ENCODE results near the gene TNFRSF8. TPM values are rescaled to one million over a fixed set of nuclear protein-coding genes. Genes with fewer than 3 reads are reported as not detected.

The TNFRSF8 gene
- total and polyA plus RNA-seq, 9 of the 15 experiments (the other 6 are each of a cell fraction or from before 2014, with no cell fraction given): 3.5 to 38.4 (median 17.1) TPM

DNA sequence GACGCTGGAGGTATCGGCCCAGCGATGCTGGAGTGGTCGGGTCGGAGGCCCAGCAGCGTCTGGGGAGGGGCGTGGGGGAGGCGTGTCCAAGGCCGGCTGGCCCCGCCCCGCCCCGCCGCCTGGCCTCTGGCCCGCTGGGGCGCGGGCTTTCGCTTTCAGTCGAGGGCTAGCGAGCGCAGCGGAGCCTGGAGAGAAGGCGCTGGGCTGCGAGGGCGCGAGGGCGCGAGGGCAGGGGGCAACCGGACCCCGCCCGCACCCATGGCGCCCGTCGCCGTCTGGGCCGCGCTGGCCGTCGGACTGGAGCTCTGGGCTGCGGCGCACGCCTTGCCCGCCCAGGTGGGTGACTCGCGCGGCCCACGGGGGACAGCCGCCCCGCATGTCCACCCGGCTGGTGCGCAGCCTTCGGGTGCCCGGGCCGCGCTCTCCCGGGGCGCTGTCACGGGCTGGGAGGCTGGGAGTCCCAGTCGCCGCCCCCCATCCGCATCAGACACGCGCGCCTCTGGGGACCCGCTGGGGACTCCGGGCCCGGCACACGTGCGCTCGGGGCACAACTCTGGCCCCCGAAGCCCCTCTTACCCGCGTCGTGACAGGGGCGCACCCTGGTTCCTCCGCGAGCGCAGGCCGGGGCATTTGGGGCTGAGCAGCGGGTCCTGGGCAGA is 103.9 kb downstream of the TNFRSF8 start, which contains the start of gene TNFRSF1B (continued):
- TF ChIP-seq ZNF140 (CRISPR knock-in tag; IDR thresholded peaks at IDR 0.05) (no peak), ZNF324 (CRISPR knock-in tag; IDR thresholded peaks at IDR 0.05) (no peak), HDAC3 (IDR thresholded peaks at IDR 0.05; ENCODE audit: borderline replicate concordance, partially characterized antibody) (no peak), DMBX1 (CRISPR knock-in tag; IDR thresholded peaks at IDR 0.05; ENCODE audit: borderline replicate concordance) (0 out of 2 replicates have a peak, but pooled peaks have one; percentile 39), ZFPM2 (CRISPR knock-in tag; IDR thresholded peaks at IDR 0.05) (no peak), NR4A1 (CRISPR knock-in tag; IDR thresholded peaks at IDR 0.05) (no peak), NR4A1 (tag; IDR thresholded peaks at IDR 0.05) (peak; percentile 79), ZNF133 (CRISPR knock-in tag; IDR thresholded peaks at IDR 0.05) (no peak), NR1H2 (CRISPR knock-in tag; IDR thresholded peaks at IDR 0.05) (peak; percentile 53; the same call in 1 of the 2 replicates)
- TF ChIP-seq, protein P1, sequence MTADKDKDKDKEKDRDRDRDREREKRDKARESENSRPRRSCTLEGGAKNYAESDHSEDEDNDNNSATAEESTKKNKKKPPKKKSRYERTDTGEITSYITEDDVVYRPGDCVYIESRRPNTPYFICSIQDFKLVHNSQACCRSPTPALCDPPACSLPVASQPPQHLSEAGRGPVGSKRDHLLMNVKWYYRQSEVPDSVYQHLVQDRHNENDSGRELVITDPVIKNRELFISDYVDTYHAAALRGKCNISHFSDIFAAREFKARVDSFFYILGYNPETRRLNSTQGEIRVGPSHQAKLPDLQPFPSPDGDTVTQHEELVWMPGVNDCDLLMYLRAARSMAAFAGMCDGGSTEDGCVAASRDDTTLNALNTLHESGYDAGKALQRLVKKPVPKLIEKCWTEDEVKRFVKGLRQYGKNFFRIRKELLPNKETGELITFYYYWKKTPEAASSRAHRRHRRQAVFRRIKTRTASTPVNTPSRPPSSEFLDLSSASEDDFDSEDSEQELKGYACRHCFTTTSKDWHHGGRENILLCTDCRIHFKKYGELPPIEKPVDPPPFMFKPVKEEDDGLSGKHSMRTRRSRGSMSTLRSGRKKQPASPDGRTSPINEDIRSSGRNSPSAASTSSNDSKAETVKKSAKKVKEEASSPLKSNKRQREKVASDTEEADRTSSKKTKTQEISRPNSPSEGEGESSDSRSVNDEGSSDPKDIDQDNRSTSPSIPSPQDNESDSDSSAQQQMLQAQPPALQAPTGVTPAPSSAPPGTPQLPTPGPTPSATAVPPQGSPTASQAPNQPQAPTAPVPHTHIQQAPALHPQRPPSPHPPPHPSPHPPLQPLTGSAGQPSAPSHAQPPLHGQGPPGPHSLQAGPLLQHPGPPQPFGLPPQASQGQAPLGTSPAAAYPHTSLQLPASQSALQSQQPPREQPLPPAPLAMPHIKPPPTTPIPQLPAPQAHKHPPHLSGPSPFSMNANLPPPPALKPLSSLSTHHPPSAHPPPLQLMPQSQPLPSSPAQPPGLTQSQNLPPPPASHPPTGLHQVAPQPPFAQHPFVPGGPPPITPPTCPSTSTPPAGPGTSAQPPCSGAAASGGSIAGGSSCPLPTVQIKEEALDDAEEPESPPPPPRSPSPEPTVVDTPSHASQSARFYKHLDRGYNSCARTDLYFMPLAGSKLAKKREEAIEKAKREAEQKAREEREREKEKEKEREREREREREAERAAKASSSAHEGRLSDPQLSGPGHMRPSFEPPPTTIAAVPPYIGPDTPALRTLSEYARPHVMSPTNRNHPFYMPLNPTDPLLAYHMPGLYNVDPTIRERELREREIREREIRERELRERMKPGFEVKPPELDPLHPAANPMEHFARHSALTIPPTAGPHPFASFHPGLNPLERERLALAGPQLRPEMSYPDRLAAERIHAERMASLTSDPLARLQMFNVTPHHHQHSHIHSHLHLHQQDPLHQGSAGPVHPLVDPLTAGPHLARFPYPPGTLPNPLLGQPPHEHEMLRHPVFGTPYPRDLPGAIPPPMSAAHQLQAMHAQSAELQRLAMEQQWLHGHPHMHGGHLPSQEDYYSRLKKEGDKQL (CRISPR knock-in tag; IDR thresholded peaks at IDR 0.05; ENCODE audit: borderline replicate concordance): no peak
- TF ChIP-seq, protein P2, sequence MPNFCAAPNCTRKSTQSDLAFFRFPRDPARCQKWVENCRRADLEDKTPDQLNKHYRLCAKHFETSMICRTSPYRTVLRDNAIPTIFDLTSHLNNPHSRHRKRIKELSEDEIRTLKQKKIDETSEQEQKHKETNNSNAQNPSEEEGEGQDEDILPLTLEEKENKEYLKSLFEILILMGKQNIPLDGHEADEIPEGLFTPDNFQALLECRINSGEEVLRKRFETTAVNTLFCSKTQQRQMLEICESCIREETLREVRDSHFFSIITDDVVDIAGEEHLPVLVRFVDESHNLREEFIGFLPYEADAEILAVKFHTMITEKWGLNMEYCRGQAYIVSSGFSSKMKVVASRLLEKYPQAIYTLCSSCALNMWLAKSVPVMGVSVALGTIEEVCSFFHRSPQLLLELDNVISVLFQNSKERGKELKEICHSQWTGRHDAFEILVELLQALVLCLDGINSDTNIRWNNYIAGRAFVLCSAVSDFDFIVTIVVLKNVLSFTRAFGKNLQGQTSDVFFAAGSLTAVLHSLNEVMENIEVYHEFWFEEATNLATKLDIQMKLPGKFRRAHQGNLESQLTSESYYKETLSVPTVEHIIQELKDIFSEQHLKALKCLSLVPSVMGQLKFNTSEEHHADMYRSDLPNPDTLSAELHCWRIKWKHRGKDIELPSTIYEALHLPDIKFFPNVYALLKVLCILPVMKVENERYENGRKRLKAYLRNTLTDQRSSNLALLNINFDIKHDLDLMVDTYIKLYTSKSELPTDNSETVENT (CRISPR knock-in tag; IDR thresholded peaks at IDR 0.05): peak; percentile 91
- TF ChIP-seq, protein P3, sequence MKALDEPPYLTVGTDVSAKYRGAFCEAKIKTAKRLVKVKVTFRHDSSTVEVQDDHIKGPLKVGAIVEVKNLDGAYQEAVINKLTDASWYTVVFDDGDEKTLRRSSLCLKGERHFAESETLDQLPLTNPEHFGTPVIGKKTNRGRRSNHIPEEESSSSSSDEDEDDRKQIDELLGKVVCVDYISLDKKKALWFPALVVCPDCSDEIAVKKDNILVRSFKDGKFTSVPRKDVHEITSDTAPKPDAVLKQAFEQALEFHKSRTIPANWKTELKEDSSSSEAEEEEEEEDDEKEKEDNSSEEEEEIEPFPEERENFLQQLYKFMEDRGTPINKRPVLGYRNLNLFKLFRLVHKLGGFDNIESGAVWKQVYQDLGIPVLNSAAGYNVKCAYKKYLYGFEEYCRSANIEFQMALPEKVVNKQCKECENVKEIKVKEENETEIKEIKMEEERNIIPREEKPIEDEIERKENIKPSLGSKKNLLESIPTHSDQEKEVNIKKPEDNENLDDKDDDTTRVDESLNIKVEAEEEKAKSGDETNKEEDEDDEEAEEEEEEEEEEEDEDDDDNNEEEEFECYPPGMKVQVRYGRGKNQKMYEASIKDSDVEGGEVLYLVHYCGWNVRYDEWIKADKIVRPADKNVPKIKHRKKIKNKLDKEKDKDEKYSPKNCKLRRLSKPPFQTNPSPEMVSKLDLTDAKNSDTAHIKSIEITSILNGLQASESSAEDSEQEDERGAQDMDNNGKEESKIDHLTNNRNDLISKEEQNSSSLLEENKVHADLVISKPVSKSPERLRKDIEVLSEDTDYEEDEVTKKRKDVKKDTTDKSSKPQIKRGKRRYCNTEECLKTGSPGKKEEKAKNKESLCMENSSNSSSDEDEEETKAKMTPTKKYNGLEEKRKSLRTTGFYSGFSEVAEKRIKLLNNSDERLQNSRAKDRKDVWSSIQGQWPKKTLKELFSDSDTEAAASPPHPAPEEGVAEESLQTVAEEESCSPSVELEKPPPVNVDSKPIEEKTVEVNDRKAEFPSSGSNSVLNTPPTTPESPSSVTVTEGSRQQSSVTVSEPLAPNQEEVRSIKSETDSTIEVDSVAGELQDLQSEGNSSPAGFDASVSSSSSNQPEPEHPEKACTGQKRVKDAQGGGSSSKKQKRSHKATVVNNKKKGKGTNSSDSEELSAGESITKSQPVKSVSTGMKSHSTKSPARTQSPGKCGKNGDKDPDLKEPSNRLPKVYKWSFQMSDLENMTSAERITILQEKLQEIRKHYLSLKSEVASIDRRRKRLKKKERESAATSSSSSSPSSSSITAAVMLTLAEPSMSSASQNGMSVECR (CRISPR knock-in tag; IDR thresholded peaks at IDR 0.05): peak; percentile 82
- TF ChIP-seq, protein P4, sequence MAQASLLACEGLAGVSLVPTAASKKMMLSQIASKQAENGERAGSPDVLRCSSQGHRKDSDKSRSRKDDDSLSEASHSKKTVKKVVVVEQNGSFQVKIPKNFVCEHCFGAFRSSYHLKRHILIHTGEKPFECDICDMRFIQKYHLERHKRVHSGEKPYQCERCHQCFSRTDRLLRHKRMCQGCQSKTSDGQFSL (CRISPR knock-in tag; IDR thresholded peaks at IDR 0.05): no peak
- TF ChIP-seq, protein P4 (tag; IDR thresholded peaks at IDR 0.05): no peak
